Hepatocyte (in vitro differentiated cells): ENCODE results near the gene KDM4B. TPM values are rescaled to one million over a fixed set of nuclear protein-coding genes. Genes with fewer than 3 reads are reported as not detected.

Source experiments
- DNase-seq: peaks from one replicate; pipeline ENCODE4 v3.0.0-alpha.2; 2016; ENCODE audit warnings: low spot score
- H2AFZ ChIP-seq: fragments of 200-600 bp; sonication (generic); 2 replicates; pipeline ENCODE4 v1.6.0; 2016; ENCODE audit warnings: antibody characterized with exemption, mild to moderate bottlenecking
- H3K27ac ChIP-seq: fragments of 200-600 bp; sonication (generic); 2 replicates; pipeline ENCODE4 v1.5.1; 2016; ENCODE audit warnings: mild to moderate bottlenecking
- H3K27me3 ChIP-seq: fragments of 200-600 bp; sonication (generic); 2 replicates; pipeline ENCODE4 v1.6.1; 2016
- H3K36me3 ChIP-seq: fragments of 200-600 bp; sonication (generic); replicated peaks from 2 replicates; pipeline ENCODE4 v1.5.1; 2016; ENCODE audit warnings: low read depth; ENCODE audit not compliant: insufficient read depth
- H3K4me1 ChIP-seq: fragments of 200-600 bp; sonication (generic); 2 replicates; pipeline ENCODE4 v1.5.1; 2016; ENCODE audit warnings: mild to moderate bottlenecking, moderate library complexity; ENCODE audit not compliant: insufficient read depth
- H3K4me2 ChIP-seq: fragments of 200-600 bp; sonication (generic); 2 replicates; pipeline ENCODE4 v1.6.0; 2016
- H3K4me3 ChIP-seq: fragments of 200-600 bp; sonication (generic); 2 replicates; pipeline ENCODE4 v1.5.1; 2016; ENCODE audit warnings: mild to moderate bottlenecking
- H3K79me2 ChIP-seq: fragments of 200-600 bp; sonication (generic); 2 replicates; pipeline ENCODE4 v1.6.0; 2017; ENCODE audit warnings: mild to moderate bottlenecking
- H3K9me2 ChIP-seq: fragments of 200-600 bp; sonication (generic); replicated peaks from 2 replicates; pipeline ENCODE4 v1.6.0; 2017; ENCODE audit warnings: mild to moderate bottlenecking; ENCODE audit not compliant: insufficient read depth
- H3K9me3 ChIP-seq: fragments of 200-600 bp; sonication (generic); 2 replicates; pipeline ENCODE4 v1.5.1; 2016; ENCODE audit warnings: low read depth, mild to moderate bottlenecking
- H4K20me1 ChIP-seq: fragments of 200-600 bp; sonication (generic); 2 replicates; pipeline ENCODE4 v1.6.0; 2016; ENCODE audit warnings: mild to moderate bottlenecking; ENCODE audit not compliant: insufficient read depth, poor library complexity, severe bottlenecking
- EZH2 ChIP-seq: fragments of 200-600 bp; sonication (generic); IDR thresholded peaks from 2 replicates; pipeline ENCODE4 v1.6.1; 2016; ENCODE audit warnings: antibody characterized with exemption, mild to moderate bottlenecking, borderline replicate concordance
- EZH2phosphoT487 ChIP-seq: fragments of 200-600 bp; sonication (generic); IDR thresholded peaks from one replicate; pipeline ENCODE4 v1.6.1; 2018; ENCODE audit warnings: antibody characterized with exemption, mild to moderate bottlenecking, low read depth, moderate library complexity; ENCODE audit not compliant: unreplicated experiment, severe bottlenecking
- WGBS: methylation state at CpG from one replicate; pipeline ENCODE4 v1.1.6; 2016; ENCODE audit warnings: low lambda C conversion rate; ENCODE audit errors: missing lambda C conversion rate; 5-methylcytosine and 5-hydroxymethylcytosine counted together
- microRNA-seq: library from miRNA; unstranded; fragments of <30 nt; microRNA quantifications from one replicate; pipeline ENCODE4, GENCODE V29; 2017
- polyA plus RNA-seq: library from polyadenylated mRNA; unstranded; fragments of >200 nt; fragmentation: Nextera tagmentation; extraction: Ambion mirVana; gene quantifications from 2 replicates; pipeline ENCODE4 v1.2.1, GENCODE V29; 2016
- small RNA-seq: library from RNA; depleted of rRNA; stranded (forward); fragments of <200 nt; gene quantifications from one replicate; pipeline ENCODE3, GENCODE V24; 2014
- total RNA-seq: library from RNA; depleted of rRNA; stranded (reverse); fragments of >200 nt; gene quantifications from 2 replicates; pipeline ENCODE4 v1.2.3, GENCODE V29; 2014
- TF ChIP-seq, protein P1 (sequence below): fragments of 200-600 bp; sonication (generic); IDR thresholded peaks from 2 replicates; pipeline ENCODE4 v1.5.1; 2016; ENCODE audit warnings: antibody characterized with exemption, mild to moderate bottlenecking; ENCODE audit not compliant: poor library complexity

The KDM4B gene
- total and polyA plus RNA-seq, 2 experiments from 2014 or later = 22.2 to 29.6 TPM

DNA sequence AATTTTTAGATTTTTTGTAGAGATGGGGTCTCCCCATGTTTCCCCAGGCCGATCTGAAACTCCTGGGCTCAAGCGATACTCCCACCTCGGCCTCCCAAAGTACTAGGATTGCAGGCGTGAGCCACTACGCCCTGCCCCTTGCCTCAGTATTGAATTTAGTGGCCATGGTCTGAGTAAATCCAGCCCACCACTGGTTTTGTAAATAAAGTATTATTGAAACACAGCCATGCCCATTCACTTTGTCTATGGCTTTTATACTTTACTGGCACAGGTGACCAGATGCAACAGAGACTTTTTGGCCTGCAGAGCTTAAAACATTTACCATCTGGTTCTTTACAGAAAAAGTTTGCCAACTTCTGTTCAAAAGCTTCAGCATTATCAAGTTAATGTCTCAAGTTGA lies 227.9 kb downstream of the KDM4B start:
- no peak for TF ChIP-seq EZH2phosphoT487
- TF ChIP-seq, protein P1, sequence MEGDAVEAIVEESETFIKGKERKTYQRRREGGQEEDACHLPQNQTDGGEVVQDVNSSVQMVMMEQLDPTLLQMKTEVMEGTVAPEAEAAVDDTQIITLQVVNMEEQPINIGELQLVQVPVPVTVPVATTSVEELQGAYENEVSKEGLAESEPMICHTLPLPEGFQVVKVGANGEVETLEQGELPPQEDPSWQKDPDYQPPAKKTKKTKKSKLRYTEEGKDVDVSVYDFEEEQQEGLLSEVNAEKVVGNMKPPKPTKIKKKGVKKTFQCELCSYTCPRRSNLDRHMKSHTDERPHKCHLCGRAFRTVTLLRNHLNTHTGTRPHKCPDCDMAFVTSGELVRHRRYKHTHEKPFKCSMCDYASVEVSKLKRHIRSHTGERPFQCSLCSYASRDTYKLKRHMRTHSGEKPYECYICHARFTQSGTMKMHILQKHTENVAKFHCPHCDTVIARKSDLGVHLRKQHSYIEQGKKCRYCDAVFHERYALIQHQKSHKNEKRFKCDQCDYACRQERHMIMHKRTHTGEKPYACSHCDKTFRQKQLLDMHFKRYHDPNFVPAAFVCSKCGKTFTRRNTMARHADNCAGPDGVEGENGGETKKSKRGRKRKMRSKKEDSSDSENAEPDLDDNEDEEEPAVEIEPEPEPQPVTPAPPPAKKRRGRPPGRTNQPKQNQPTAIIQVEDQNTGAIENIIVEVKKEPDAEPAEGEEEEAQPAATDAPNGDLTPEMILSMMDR = no peak
- TF ChIP-seq EZH2 = no peak
- H2AFZ ChIP-seq = no peak overlapping the region
- no peak for DNase-seq
- no peaks in the 10 kb centered on the region for H4K20me1 ChIP-seq
- no peaks in the 10 kb centered on the region for H3K79me2 ChIP-seq
- no peak overlapping the region for H3K27ac ChIP-seq
- no peaks in the 10 kb centered on the region for H3K36me3 ChIP-seq
- H3K4me1 ChIP-seq = no peaks in the 10 kb centered on the region
- H3K27me3 ChIP-seq = no peaks in the 10 kb centered on the region
- WGBS = 94% methylated on average over 5 of the region's 5 CpGs
- H3K4me3 ChIP-seq = no peak overlapping the region
- H3K9me2 ChIP-seq = no peaks in the 10 kb centered on the region
- no peaks in the 10 kb centered on the region for H3K9me3 ChIP-seq
- H3K4me2 ChIP-seq = no peak overlapping the region

DNA sequence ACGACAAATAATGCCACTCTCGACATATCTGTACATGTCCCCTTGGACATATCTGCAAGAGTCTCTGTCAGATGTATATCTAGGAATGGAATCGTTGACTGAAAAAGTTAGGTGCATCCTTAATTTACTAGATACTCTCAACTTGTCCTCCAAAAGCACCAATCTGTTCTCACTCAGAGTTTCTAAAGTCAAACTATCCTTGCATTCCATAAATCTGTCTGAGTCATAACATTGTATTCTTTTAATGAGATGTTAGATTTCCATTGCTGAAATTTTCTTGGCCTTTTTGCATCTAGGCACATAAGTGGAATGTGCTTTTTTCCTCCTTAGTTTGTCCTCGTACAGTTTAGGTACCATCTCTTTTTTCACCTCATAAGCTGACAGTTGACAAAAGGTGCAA lies 231.9 kb downstream of the KDM4B start:
- no peak for DNase-seq
- H3K9me3 ChIP-seq = peaks cover 4% of the 10 kb centered on the region
- no peak overlapping the region for H2AFZ ChIP-seq
- H3K27ac ChIP-seq = no peak overlapping the region
- TF ChIP-seq EZH2 = no peak
- no peak for TF ChIP-seq EZH2phosphoT487
- TF ChIP-seq, protein P1 = no peak
- 94% methylated on average over 4 of the region's 4 CpGs for WGBS
- H3K36me3 ChIP-seq = no peaks in the 10 kb centered on the region
- H3K9me2 ChIP-seq = no peaks in the 10 kb centered on the region
- no peaks in the 10 kb centered on the region for H4K20me1 ChIP-seq
- no peaks in the 10 kb centered on the region for H3K79me2 ChIP-seq
- no peak overlapping the region for H3K4me3 ChIP-seq
- no peaks in the 10 kb centered on the region for H3K27me3 ChIP-seq
- no peaks in the 10 kb centered on the region for H3K4me1 ChIP-seq
- H3K4me2 ChIP-seq = no peak overlapping the region

DNA sequence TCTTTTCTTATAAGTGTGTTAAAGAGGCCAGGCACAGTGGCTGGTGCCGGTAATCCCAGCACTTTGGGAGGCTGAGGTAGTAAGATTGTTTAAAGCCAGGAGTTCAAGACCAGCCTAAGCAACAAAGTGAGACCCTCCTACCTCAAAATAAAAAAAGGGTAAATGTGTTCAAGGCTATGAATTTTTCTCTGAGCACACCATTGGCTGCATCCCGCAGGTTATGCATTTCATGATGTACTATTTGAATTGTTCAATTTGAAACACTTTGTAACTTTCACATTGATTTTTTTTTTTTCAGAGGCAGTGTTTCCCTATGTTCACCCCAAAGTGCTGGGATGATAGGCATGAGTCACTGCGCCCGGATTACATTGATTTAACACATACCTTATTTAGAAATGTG lies 233.6 kb downstream of the KDM4B start:
- no peaks in the 10 kb centered on the region for H3K9me2 ChIP-seq
- no peak overlapping the region for H3K27ac ChIP-seq
- no peaks in the 10 kb centered on the region for H3K27me3 ChIP-seq
- H4K20me1 ChIP-seq = no peaks in the 10 kb centered on the region
- no peak for DNase-seq
- no peaks in the 10 kb centered on the region for H3K36me3 ChIP-seq
- WGBS = 98% methylated on average over 4 of the region's 4 CpGs
- no peak overlapping the region for H3K4me2 ChIP-seq
- H3K4me3 ChIP-seq = no peak overlapping the region
- TF ChIP-seq, protein P1 = no peak
- TF ChIP-seq EZH2phosphoT487 (no peak), EZH2 (no peak)
- H3K79me2 ChIP-seq = no peaks in the 10 kb centered on the region
- no peaks in the 10 kb centered on the region for H3K4me1 ChIP-seq
- no peak overlapping the region for H2AFZ ChIP-seq
- peaks cover 4% of the 10 kb centered on the region for H3K9me3 ChIP-seq

Small RNA genes lying within 50 kb of the gene (microRNA-seq; reads per million reads assigned to microRNA genes)
- not detected for gene MIR4747

Small RNA genes lying within 50 kb of the gene (small RNA-seq; reads per million reads assigned to genes)
- gene MIR4747 = not detected

Other genes with a start within 250 kb of the KDM4B start
- 17.6 and 27.6 TPM in 2 replicates for gene DPP9, start 245.3 kb upstream of the KDM4B start, total RNA-seq
- 32.6 and 32.7 TPM in 2 replicates for gene DPP9, start 245.3 kb upstream of the KDM4B start, polyA plus RNA-seq
- 8.3 and 9.2 TPM in 2 replicates for gene FEM1A, start 177.4 kb upstream of the KDM4B start, total RNA-seq
- gene FEM1A, start 177.4 kb upstream of the KDM4B start, polyA plus RNA-seq = 1.2 and 1.3 TPM in 2 replicates
- 3.7 and 5.0 TPM in 2 replicates for gene TICAM1, start 137.4 kb upstream of the KDM4B start, total RNA-seq
- 20.5 and 21.3 TPM in 2 replicates for gene TICAM1, start 137.4 kb upstream of the KDM4B start, polyA plus RNA-seq
- gene PLIN3, start 101.4 kb upstream of the KDM4B start, total RNA-seq = 97.8 and 108 TPM in 2 replicates
- 118 and 121 TPM in 2 replicates for gene PLIN3, start 101.4 kb upstream of the KDM4B start, polyA plus RNA-seq
- not detected in 2 replicates for gene ARRDC5, start 66.2 kb upstream of the KDM4B start, total RNA-seq
- gene ARRDC5, start 66.2 kb upstream of the KDM4B start, polyA plus RNA-seq = 0.12 TPM in 1 of 2 replicates, not detected in the other
- gene UHRF1, start 59.6 kb upstream of the KDM4B start, total RNA-seq = 5.1 and 9.9 TPM in 2 replicates
- gene UHRF1, start 59.6 kb upstream of the KDM4B start, polyA plus RNA-seq = 11.5 and 13.6 TPM in 2 replicates